H9 (cell line): ENCODE measurements around the gene GCGR. TPM values are rescaled to one million over a fixed set of nuclear protein-coding genes. Genes with fewer than 3 reads are reported as not detected.

Source experiments
- DNase-seq: peaks from one replicate; pipeline ENCODE4 v3.0.0-alpha.2; 2017
- H2AFZ ChIP-seq: one replicate; pipeline ENCODE4 v1.6.1; 2013; ENCODE audit warnings: mild to moderate bottlenecking, low read length, control low read depth, moderate library complexity
- H2AK5ac ChIP-seq: 2 replicates; pipeline ENCODE4 v1.6.1; 2013; ENCODE audit warnings: low read length, control low read depth, mixed read lengths; ENCODE audit not compliant: insufficient read length
- H2BK120ac ChIP-seq: one replicate; pipeline ENCODE4 v1.6.1; 2013; ENCODE audit warnings: low read depth, mild to moderate bottlenecking, low read length, control low read depth, inconsistent platforms; ENCODE audit not compliant: poor library complexity, severe bottlenecking
- H2BK12ac ChIP-seq: 2 replicates; pipeline ENCODE4 v1.6.1; 2013; ENCODE audit warnings: low read length, control low read depth, mixed read lengths, low read depth; ENCODE audit not compliant: insufficient read length
- H2BK15ac ChIP-seq: 2 replicates; pipeline ENCODE4 v1.6.1; 2013; ENCODE audit warnings: low read depth, low read length, control low read depth
- H2BK20ac ChIP-seq: one replicate; pipeline ENCODE4 v1.6.1; 2013; ENCODE audit warnings: low read depth, mild to moderate bottlenecking, low read length, control low read depth, inconsistent platforms; ENCODE audit not compliant: poor library complexity, severe bottlenecking
- H2BK5ac ChIP-seq: 2 replicates; pipeline ENCODE4 v1.6.1; 2013; ENCODE audit warnings: low read length, control low read depth, mixed read lengths; ENCODE audit not compliant: insufficient read length
- H3K14ac ChIP-seq: 2 replicates; pipeline ENCODE4 v1.6.1; 2013; ENCODE audit warnings: low read length, control low read depth; ENCODE audit not compliant: insufficient read depth
- H3K18ac ChIP-seq: 2 replicates; pipeline ENCODE4 v1.6.1; 2013; ENCODE audit warnings: low read depth, mild to moderate bottlenecking, mixed read lengths, low read length, control low read depth; ENCODE audit not compliant: insufficient read length
- H3K23ac ChIP-seq: 2 replicates; pipeline ENCODE4 v1.6.1; 2013; ENCODE audit warnings: low read length, control low read depth, mixed read lengths, low read depth; ENCODE audit not compliant: insufficient read length
- H3K23me2 ChIP-seq: 2 replicates; pipeline ENCODE4 v1.6.1; 2013; ENCODE audit warnings: low read depth, mild to moderate bottlenecking, mixed read lengths, low read length, control low read depth; ENCODE audit not compliant: insufficient read length, poor library complexity, severe bottlenecking
- H3K27ac ChIP-seq: 2 replicates; pipeline ENCODE4 v1.5.1; 2013; ENCODE audit warnings: low read length, control low read depth, mixed read lengths, low read depth; ENCODE audit not compliant: insufficient read length
- H3K27me3 ChIP-seq: 2 replicates; pipeline ENCODE4 v1.6.1; 2013; ENCODE audit warnings: low read length, control low read depth, inconsistent platforms; ENCODE audit not compliant: insufficient read depth
- H3K4ac ChIP-seq: 2 replicates; pipeline ENCODE4 v1.6.1; 2013; ENCODE audit warnings: low read depth, mild to moderate bottlenecking, control low read depth, inconsistent platforms, low read length, moderate library complexity
- H3K4me1 ChIP-seq: 2 replicates; pipeline ENCODE4 v1.6.1; 2013; ENCODE audit warnings: low read length, control low read depth, inconsistent platforms; ENCODE audit not compliant: insufficient read depth
- H3K4me2 ChIP-seq: 2 replicates; pipeline ENCODE4 v1.6.1; 2013; ENCODE audit warnings: low read length, control low read depth, mixed read lengths; ENCODE audit not compliant: insufficient read length, insufficient read depth
- H3K56ac ChIP-seq: 2 replicates; pipeline ENCODE4 v1.6.1; 2013; ENCODE audit warnings: low read depth, mild to moderate bottlenecking, mixed read lengths, low read length, control low read depth; ENCODE audit not compliant: insufficient read length
- H3K79me1 ChIP-seq: 2 replicates; pipeline ENCODE4 v1.6.1; 2013; ENCODE audit warnings: low read depth, mild to moderate bottlenecking, moderate library complexity, low read length, control low read depth, inconsistent platforms; ENCODE audit not compliant: insufficient read depth, poor library complexity, severe bottlenecking
- H3K79me2 ChIP-seq: 2 replicates; pipeline ENCODE4 v1.6.1; 2013; ENCODE audit warnings: low read length, control low read depth, inconsistent platforms; ENCODE audit not compliant: insufficient read depth
- H3K9ac ChIP-seq: 2 replicates; pipeline ENCODE4 v1.6.1; 2013; ENCODE audit warnings: low read length, control low read depth, mixed read lengths; ENCODE audit not compliant: insufficient read length; ENCODE audit errors: extremely low read depth
- H3K9me3 ChIP-seq: one replicate; pipeline ENCODE4 v1.6.1; 2013; ENCODE audit warnings: low read depth, low read length, inconsistent platforms; ENCODE audit not compliant: control insufficient read depth
- H3T11ph ChIP-seq: one replicate; pipeline ENCODE4 v1.6.1; 2013; ENCODE audit warnings: mild to moderate bottlenecking, low read length, control low read depth, inconsistent platforms
- H4K20me1 ChIP-seq: one replicate; pipeline ENCODE4 v1.6.1; 2013; ENCODE audit not compliant: control insufficient read depth, insufficient read length, insufficient read depth
- H4K5ac ChIP-seq: 2 replicates; pipeline ENCODE4 v1.6.1; 2013; ENCODE audit warnings: low read depth, mild to moderate bottlenecking, mixed read lengths, low read length, control low read depth; ENCODE audit not compliant: insufficient read length
- H4K8ac ChIP-seq: replicated peaks from 2 replicates; pipeline ENCODE4 v1.6.1; 2013; ENCODE audit warnings: low read length, control low read depth, mixed read lengths, low read depth; ENCODE audit not compliant: insufficient read length
- H4K91ac ChIP-seq: 2 replicates; pipeline ENCODE4 v1.6.1; 2013; ENCODE audit warnings: low read depth, mild to moderate bottlenecking, moderate library complexity, mixed read lengths, low read length, control low read depth; ENCODE audit not compliant: insufficient read length
- H3K27ac Mint-ChIP-seq, 3 experiments: 2 replicates in 2 of 3; 3 replicates in 1 of 3; pipeline ENCODE4 v1.8.0; 2020 to 2021; ENCODE audit warnings: mixed read lengths in 3 of 3, mild to moderate bottlenecking in 1 of 3, moderate library complexity in 1 of 3
- H3K27me3 Mint-ChIP-seq: 2 replicates; pipeline ENCODE4 v1.8.0; 2021; ENCODE audit warnings: low read depth, mild to moderate bottlenecking, moderate library complexity, mixed read lengths
- H3K36me3 Mint-ChIP-seq, 3 experiments: 2 replicates in 2 of 3; 3 replicates in 1 of 3; pipeline ENCODE4 v1.8.0; 2020 to 2021; ENCODE audit warnings: low read depth in 3 of 3, mixed read lengths in 3 of 3; ENCODE audit not compliant: insufficient read depth in 1 of 3
- H3K4me1 Mint-ChIP-seq, 2 experiments: 2 replicates each; pipeline ENCODE4 v1.8.0; 2020; ENCODE audit warnings: mixed read lengths in 2 of 2
- H3K4me3 Mint-ChIP-seq, 2 experiments: 2 replicates in 1 of 2; 3 replicates in 1 of 2; pipeline ENCODE4 v1.8.0; 2020 to 2021; ENCODE audit warnings: mild to moderate bottlenecking in 2 of 2, mixed read lengths in 2 of 2, moderate library complexity in 1 of 2
- H3K9me3 Mint-ChIP-seq, 2 experiments: 2 replicates in 1 of 2; 3 replicates in 1 of 2; pipeline ENCODE4 v1.8.0; 2020; ENCODE audit warnings: mild to moderate bottlenecking in 2 of 2, mixed read lengths in 2 of 2, moderate library complexity in 1 of 2
- WGBS: extraction: QIAGEN DNeasy Blood & Tissue Kit; methylation state at CpG from one replicate; pipeline ENCODE4 v1.1.7; 2013; ENCODE audit warnings: missing lambda C conversion rate, low lambda C conversion rate, mixed read lengths; ENCODE audit not compliant: insufficient read length; ENCODE audit errors: extremely low coverage; 5-methylcytosine and 5-hydroxymethylcytosine counted together
- total RNA-seq: library from RNA; stranded (reverse); gene quantifications from 2 replicates; pipeline ENCODE4 v1.2.1, GENCODE V29; 2021
- TF ChIP-seq, protein P1 (sequence below): fragments of 200-600 bp; sonication (generic); conservative IDR thresholded peaks from 3 replicates; pipeline ENCODE4 v1.8.0; 2021; ENCODE audit warnings: antibody characterized with exemption, mild to moderate bottlenecking

GCGR gene
- total RNA-seq, 1 experiment from 2014 or later, result 0.24 TPM

DNA sequence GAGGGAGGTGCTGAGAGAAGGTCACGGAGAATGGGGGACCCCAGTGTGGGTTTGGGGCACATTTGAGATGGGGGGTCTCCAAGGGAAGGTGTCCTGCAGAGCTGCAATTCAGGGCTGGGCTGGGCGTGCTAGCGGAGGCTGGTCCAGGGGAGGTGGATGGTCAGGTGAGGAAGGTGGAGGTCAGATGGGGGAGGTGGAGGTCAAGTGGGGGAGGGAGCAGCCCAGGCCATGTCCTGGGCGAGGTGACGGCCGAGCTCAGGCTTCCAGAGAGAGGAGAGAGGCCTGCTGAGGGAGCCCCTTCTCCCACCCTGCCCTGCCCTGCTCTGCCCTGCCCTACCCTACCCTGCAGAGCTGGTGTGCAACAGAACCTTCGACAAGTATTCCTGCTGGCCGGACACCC is 6.5 kb downstream of the GCGR start:
- Histone ChIP-seq H3K23ac (no peak overlapping the region), H4K5ac (no peak overlapping the region), H3K56ac (no peak overlapping the region), H2AFZ (no peak overlapping the region), H3K27me3 (peaks cover 3% of the 10 kb centered on the region; the same call in 1 of the 2 replicates), H3K9me3 (no peaks in the 10 kb centered on the region), H2BK20ac (no peak overlapping the region), H3K4me1 (no peaks in the 10 kb centered on the region), H4K20me1 (no peaks in the 10 kb centered on the region), H3K9ac (no peak overlapping the region), H2BK5ac (no peak overlapping the region), H3K4me2 (no peak overlapping the region), H3K79me1 (no peaks in the 10 kb centered on the region), H4K91ac (no peak overlapping the region), H4K8ac (no peak overlapping the region), H2BK15ac (no peak overlapping the region), H2AK5ac (no peak overlapping the region), H3K14ac (no peak overlapping the region), H3K4ac (no peak overlapping the region), H3T11ph (no peak overlapping the region), H3K18ac (no peak overlapping the region), H2BK120ac (no peak overlapping the region), H3K79me2 (no peaks in the 10 kb centered on the region), H2BK12ac (no peak overlapping the region), H3K27ac (no peak overlapping the region), H3K23me2 (no peaks in the 10 kb centered on the region)
- Mint-ChIP-seq H3K27ac (no peak overlapping the region; a peak in 1 of 7 replicates), H3K36me3 (no peaks in the 10 kb centered on the region), H3K9me3 (no peaks in the 10 kb centered on the region; a peak in 2 of 5 replicates), H3K27me3 (peaks cover 43% of the 10 kb centered on the region), H3K4me1 (no peaks in the 10 kb centered on the region), H3K4me3 (no peak overlapping the region)
- no peak for DNase-seq
- no CpG with 5 or more reads among the region's 8 CpGs for WGBS
- TF ChIP-seq, protein P1, sequence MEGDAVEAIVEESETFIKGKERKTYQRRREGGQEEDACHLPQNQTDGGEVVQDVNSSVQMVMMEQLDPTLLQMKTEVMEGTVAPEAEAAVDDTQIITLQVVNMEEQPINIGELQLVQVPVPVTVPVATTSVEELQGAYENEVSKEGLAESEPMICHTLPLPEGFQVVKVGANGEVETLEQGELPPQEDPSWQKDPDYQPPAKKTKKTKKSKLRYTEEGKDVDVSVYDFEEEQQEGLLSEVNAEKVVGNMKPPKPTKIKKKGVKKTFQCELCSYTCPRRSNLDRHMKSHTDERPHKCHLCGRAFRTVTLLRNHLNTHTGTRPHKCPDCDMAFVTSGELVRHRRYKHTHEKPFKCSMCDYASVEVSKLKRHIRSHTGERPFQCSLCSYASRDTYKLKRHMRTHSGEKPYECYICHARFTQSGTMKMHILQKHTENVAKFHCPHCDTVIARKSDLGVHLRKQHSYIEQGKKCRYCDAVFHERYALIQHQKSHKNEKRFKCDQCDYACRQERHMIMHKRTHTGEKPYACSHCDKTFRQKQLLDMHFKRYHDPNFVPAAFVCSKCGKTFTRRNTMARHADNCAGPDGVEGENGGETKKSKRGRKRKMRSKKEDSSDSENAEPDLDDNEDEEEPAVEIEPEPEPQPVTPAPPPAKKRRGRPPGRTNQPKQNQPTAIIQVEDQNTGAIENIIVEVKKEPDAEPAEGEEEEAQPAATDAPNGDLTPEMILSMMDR, result no peak
